ENCODE results near the gene CCT3.

DNA sequence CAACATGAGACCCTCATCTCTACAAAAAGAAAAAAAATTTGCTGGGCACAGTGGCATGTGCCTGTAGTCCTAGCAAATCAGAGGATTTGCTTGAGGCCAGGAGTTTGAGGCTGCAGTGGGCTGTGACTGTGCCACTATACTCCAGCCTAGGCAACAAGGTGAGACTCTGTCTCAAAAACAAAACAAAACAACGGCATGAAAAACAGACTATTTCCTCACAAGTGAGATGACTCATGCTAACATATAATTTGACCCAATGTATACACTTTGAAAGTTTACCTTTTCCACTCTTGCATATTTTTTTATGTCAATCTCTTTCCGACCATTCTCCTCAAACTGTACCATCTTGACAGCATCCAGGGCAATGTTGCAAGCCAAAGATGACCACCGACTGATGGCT lies 17.5 kb downstream of the CCT3 start:
- TF ChIP-seq, protein P1, sequence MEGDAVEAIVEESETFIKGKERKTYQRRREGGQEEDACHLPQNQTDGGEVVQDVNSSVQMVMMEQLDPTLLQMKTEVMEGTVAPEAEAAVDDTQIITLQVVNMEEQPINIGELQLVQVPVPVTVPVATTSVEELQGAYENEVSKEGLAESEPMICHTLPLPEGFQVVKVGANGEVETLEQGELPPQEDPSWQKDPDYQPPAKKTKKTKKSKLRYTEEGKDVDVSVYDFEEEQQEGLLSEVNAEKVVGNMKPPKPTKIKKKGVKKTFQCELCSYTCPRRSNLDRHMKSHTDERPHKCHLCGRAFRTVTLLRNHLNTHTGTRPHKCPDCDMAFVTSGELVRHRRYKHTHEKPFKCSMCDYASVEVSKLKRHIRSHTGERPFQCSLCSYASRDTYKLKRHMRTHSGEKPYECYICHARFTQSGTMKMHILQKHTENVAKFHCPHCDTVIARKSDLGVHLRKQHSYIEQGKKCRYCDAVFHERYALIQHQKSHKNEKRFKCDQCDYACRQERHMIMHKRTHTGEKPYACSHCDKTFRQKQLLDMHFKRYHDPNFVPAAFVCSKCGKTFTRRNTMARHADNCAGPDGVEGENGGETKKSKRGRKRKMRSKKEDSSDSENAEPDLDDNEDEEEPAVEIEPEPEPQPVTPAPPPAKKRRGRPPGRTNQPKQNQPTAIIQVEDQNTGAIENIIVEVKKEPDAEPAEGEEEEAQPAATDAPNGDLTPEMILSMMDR (conservative IDR thresholded peaks at IDR 0.05; ENCODE audit: low read length), result no peak
- TF ChIP-seq EZH2phosphoT487 (IDR thresholded peaks at IDR 0.05; ENCODE audit: borderline replicate concordance, low read depth, low read length), result no peak
